WI38 (cell line): ENCODE data around the gene LCN6.

Experiments
- H3K4me3 ChIP-seq: 2 replicates; pipeline ENCODE4 v1.5.1; 2011; ENCODE audit warnings: low read depth, mild to moderate bottlenecking, control low read depth, low read length
- TF ChIP-seq, protein P1 (sequence below): IDR thresholded peaks from 2 replicates; pipeline ENCODE4 v1.5.1; 2012; ENCODE audit warnings: low read depth, mild to moderate bottlenecking, control low read depth, low read length

The LCN6 gene

DNA sequence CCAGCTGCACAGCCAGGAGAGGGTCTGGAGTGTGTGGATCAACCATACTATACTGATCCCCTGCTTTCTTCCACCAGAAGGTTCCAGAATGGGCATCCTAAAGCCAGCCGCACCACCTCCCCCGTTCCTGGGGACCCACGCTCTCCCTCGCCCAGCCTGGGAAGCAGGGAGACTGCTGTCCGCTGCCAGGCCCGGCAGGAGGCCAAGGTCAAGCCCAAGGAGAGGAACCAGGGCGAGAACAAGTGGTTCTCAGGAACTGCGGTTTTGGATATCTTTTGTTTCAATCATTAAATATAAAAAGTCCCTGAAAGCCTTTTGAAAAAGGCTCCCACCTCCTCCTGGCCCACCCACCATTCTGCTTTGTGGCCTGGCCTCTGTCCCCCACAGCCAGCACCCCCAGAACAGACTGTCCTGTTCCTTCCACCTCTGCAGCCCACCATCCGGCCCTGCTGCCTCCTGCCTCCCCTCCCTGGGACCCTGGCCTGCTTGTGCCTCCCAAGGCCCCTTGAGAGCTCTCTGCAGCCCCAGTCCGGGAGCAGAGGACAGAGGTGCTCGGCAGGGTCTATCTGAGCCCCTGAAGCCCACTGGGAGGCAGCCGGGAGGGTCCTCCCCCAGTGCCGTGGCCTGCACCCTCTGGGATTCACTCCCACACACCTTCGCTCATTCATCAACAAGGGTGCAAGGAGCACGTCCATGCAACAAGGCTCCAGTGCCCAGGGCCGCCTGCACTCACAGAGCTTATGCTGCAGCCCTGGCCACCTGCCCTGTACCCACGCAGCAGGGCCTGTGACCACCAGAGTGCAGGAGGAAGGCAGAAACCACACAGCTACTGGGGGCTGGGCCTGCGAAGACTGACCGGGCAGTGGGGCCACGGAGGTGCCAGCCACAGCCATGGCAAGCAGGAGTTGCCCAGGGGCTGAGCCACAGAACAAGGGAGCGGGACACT is 614 bp upstream of the LCN6 start:
- H3K4me3 ChIP-seq: no peak overlapping the region
- TF ChIP-seq, protein P1, sequence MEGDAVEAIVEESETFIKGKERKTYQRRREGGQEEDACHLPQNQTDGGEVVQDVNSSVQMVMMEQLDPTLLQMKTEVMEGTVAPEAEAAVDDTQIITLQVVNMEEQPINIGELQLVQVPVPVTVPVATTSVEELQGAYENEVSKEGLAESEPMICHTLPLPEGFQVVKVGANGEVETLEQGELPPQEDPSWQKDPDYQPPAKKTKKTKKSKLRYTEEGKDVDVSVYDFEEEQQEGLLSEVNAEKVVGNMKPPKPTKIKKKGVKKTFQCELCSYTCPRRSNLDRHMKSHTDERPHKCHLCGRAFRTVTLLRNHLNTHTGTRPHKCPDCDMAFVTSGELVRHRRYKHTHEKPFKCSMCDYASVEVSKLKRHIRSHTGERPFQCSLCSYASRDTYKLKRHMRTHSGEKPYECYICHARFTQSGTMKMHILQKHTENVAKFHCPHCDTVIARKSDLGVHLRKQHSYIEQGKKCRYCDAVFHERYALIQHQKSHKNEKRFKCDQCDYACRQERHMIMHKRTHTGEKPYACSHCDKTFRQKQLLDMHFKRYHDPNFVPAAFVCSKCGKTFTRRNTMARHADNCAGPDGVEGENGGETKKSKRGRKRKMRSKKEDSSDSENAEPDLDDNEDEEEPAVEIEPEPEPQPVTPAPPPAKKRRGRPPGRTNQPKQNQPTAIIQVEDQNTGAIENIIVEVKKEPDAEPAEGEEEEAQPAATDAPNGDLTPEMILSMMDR: no peak

DNA sequence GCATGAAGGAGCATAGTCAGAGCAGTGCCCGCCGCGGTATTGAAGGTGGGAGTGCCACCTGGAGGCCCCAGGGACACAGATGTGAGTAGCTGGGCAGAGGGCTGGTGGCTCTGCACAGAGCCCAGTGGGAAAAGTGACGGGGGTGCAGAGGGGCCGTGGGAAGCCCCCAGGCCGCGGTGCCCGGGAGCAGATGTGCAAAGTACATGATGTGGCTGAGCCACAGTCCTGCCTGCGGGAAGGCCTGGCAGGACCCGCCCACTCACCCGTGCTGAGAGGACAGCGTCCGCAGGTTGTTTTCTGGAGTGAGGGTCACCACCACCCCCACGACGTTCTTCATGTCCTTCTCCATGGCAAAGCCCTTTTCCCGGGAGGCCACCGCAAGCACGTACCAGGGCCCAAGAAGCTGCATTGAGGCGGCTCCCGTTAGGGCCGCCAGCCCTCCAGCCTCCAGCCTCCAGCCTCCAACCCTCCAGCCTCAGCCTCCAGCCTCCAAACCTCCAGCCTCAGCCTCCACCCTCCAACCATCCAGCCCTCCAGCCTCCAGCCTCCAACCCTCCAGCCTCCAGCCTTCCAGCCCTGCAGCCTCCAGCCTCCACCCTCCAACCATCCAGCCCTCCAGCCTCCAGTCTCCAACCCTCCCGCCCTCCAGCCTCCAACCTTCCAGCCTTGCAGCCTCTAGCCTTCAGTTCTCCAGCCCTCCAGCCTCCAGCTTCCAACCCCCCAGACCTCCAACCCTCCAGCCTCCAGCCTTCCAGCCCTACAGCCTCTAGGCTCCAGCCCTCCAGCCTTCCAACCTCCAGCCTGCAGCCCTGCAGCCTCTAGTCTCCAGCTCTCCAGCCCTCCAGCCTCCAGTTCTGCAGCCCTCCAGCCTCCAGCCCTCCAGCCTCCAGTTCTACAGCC is 914 bp downstream of the LCN6 start:
- TF ChIP-seq, protein P1: no peak
- no peak overlapping the region for H3K4me3 ChIP-seq

DNA sequence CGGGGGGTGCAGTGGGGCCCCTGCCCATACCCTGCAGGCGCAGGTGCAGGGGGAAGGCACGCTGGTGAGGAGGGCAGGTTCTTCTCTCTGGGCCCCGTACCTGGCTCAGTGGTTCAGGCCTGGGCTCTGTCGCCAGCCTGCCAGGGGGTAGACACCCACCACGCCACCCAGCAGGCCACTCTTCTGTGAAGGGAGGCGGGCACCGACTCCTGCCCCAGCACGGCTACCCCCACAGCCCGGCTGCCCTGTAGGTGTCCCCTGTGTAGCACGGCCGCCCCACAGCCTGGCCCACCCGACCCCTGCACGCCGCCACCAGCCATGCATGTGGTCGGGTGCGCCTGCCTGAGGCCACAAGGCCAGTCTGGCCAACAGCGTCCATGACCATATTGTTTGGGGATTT is 1.7 kb downstream of the LCN6 start:
- TF ChIP-seq, protein P1: no peak
- no peak overlapping the region for H3K4me3 ChIP-seq

DNA sequence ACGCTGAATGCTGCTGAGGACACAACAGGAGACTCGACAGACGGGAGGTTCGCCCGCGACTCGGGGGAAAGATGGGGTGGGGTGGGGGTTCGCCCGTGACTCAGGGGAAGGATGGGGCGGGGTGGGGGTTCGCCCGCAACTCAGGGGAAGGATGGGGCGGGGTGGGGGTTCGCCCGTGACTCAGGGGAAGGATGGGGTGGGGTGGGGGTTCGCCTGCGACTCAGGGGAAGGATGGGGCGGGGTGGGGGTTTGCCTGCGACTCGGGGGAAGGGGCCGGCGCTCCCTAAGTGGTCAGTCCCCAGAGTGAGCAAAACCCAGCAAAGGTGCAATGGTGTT is 2.2 kb downstream of the LCN6 start:
- H3K4me3 ChIP-seq: no peak overlapping the region
- TF ChIP-seq, protein P1: no peak

DNA sequence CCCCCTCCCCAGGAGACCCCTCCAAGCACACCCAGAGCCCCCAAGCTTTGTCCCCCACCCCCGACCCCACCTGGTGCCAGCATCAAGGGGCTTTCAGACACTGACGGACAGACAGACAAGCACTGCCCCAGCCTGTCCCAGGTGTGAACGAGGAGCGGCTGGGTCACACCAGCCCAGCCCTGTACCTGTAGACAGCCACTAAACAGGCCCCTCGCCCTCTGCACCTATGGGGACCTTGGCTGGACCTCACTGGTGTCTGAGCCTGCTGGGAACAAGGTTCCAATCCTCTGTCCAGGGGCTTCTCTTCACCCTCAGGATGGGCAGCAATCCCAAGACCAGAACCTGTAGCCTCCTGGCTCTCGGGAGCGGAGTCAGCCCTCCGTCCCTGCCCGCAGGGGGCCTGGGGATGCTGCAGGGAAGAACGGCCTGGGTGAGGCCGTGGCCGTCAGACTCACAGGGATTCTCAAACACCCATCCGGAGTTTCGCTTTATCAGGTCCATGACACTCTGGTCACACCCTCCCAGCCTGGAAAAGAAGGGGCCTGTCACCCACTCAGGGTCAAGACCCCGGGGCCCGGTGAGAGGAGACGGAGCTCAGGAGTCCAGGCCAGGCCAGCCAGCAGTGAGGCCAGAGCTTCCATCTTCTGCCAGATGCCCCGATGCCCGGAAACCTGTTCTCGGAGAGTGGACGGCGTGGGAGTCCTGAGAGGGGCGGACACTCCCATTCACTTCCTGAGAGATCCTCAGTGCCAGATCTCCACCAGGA is 2.8 kb downstream of the LCN6 start:
- TF ChIP-seq, protein P1: no peak

DNA sequence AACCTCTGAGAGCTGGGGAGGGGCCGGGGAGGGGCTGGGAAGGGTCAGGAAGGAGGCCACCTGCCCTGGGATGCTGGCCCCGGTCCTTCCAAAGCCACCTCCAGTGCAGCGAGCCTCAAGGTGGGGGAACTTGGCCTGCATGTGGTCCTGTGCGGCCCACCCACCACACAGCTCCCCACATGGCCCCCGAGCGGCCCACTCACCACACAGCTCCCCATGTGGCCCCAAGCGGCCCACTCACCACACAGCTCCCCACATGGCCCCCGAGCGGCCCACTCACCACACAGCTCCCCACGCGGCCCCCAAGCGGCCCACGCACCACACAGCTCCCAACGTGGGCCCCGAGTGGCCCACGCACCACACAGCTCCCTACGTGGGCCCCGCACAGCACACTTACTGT is 3.6 kb downstream of the LCN6 start:
- H3K4me3 ChIP-seq: no peak overlapping the region
- TF ChIP-seq, protein P1: no peak

More for the DNA sequence above, 2.8 kb downstream of the LCN6 start:
- no peak overlapping the region for H3K4me3 ChIP-seq
